Right atrium auricular region (tissue), 2 donors: ENCODE data around the gene C12orf54. TPM values are rescaled to one million over a fixed set of nuclear protein-coding genes. Genes with fewer than 3 reads are reported as not detected.

ENCODE experiments used
- DNase-seq: peaks from one replicate; pipeline ENCODE4 v3.0.0-alpha.2; 2019; ENCODE audit warnings: low spot score
- H3K27ac ChIP-seq, 2 donors: fragments of 200-600 bp; sonication (generic); 1 replicate in 1 of 2; 2 replicates in 1 of 2; pipeline ENCODE4 v1.5.1; 2016 to 2019
- H3K27me3 ChIP-seq, 2 donors: fragments of 200-600 bp; sonication (generic); one replicate each; pipeline versions ENCODE4 v1.5.1 to v1.6.0; 2017 to 2019
- H3K36me3 ChIP-seq: fragments of 200-600 bp; sonication (generic); one replicate; pipeline ENCODE4 v1.5.1; 2016
- H3K4me1 ChIP-seq, 2 donors: fragments of 200-600 bp; sonication (generic); one replicate each; pipeline versions ENCODE4 v1.5.1 to v1.6.0; 2017 to 2019
- H3K4me3 ChIP-seq, 2 donors: fragments of 200-600 bp; sonication (generic); 1 replicate in 1 of 2; 2 replicates in 1 of 2; pipeline ENCODE4 v1.5.1; 2017 to 2019; ENCODE audit warnings: mild to moderate bottlenecking in 1 of 2, moderate library complexity in 1 of 2
- H3K9me3 ChIP-seq, 2 donors: fragments of 200-600 bp; sonication (generic); one replicate each; pipeline ENCODE4 v1.5.1; 2019
- CTCF ChIP-seq, 2 donors: fragments of 200-600 bp; sonication (generic); IDR thresholded peaks; one replicate each; pipeline ENCODE4 v1.5.1; 2019; ENCODE audit warnings: antibody characterized with exemption in 2 of 2
- total RNA-seq, 2 donors: library from RNA; depleted of rRNA; stranded (reverse); fragments of >200 nt; gene quantifications; one replicate each; pipeline ENCODE4 v1.1.0, GENCODE V29; 2016

C12orf54 gene
- total RNA-seq, 2 donors from 2014 or later: not detected

- H3K4me1 ChIP-seq: no peaks in the 10 kb centered on the region
- TF ChIP-seq CTCF (IDR thresholded peaks at IDR 0.05): peak in 1 of 2 donors; percentile 53
Measured at GRCh38 chr12:48542300-48542928, 60.1 kb downstream of the C12orf54 start.

GRCh38 chr12:48545833-48546469, 63.7 kb downstream of the C12orf54 start:
- Histone ChIP-seq H3K36me3 (no peaks in the 10 kb centered on the region), H3K27ac (no peak overlapping the region), H3K27me3 (no peaks in the 10 kb centered on the region), H3K4me1 (no peaks in the 10 kb centered on the region), H3K4me3 (no peak overlapping the region), H3K9me3 (peaks cover 0 to 3% of the 10 kb centered on the region in 2 donors)
- no peak for DNase-seq
- TF ChIP-seq CTCF (IDR thresholded peaks at IDR 0.05): no peak

More at GRCh38 chr12:48542300-48542928, 60.1 kb downstream of the C12orf54 start:
- no peaks in the 10 kb centered on the region for H3K9me3 ChIP-seq
- H3K4me3 ChIP-seq: no peak overlapping the region
- H3K27me3 ChIP-seq: no peaks in the 10 kb centered on the region
- DNase-seq: no peak
- no peak overlapping the region for H3K27ac ChIP-seq
- no peaks in the 10 kb centered on the region for H3K36me3 ChIP-seq

Other genes starting within 250 kb of the C12orf54 start
- 10 to 100 TPM; 18.1 to 19.1 TPM for gene ZNF641, start 131.6 kb upstream of the C12orf54 start, total RNA-seq
- not detected for gene ANP32D, start 9.9 kb upstream of the C12orf54 start, total RNA-seq
- not detected for gene OR8S1, start 43.1 kb downstream of the C12orf54 start, total RNA-seq
- gene LALBA, start 87.5 kb downstream of the C12orf54 start, total RNA-seq: not detected
- gene KANSL2, start 199.7 kb downstream of the C12orf54 start, total RNA-seq: 10 to 100 TPM; 17.4 to 38.4 TPM
- 10 to 100 TPM; 12.5 to 16.2 TPM for gene CCNT1, start 234.2 kb downstream of the C12orf54 start, total RNA-seq